ENCODE measurements around the gene STK40. TPM values are rescaled to one million over a fixed set of nuclear protein-coding genes. Genes with fewer than 3 reads are reported as not detected.

The STK40 gene
- polyA plus RNA-seq, 3 donors = 40.2 to 65.9 (median 55.8) TPM

GRCh38 chr1:36350659-36351226 is 35.0 kb downstream of the STK40 start:
- no peak overlapping the region for H2AFZ ChIP-seq (ENCODE audit: insufficient read depth, low read depth, low read length, poor library complexity, severe bottlenecking)
- H3K9ac ChIP-seq (ENCODE audit: insufficient read depth, low read length, poor library complexity, severe bottlenecking) = peak overlapping the region; percentile 37
- H3K4me2 ChIP-seq (replicated peaks; ENCODE audit: extremely low read depth, low read length, poor library complexity, severe bottlenecking) = peak overlapping the region; percentile 33
- H3K4me3 Mint-ChIP-seq = peak overlapping the region; percentile 43 to 74
- peaks cover 78 to 89% of the 10 kb centered on the region in 2 donors for H3K36me3 Mint-ChIP-seq
- peaks cover 0 to 2% (median 0%) of the 10 kb centered on the region in 7 donors for H3K9me3 Mint-ChIP-seq
- H3K79me2 ChIP-seq (ENCODE audit: insufficient read depth, low read length) = no peaks in the 10 kb centered on the region
- 2% methylated on average over 11 of the region's 13 CpGs for WGBS (ENCODE audit: insufficient coverage)
- H4K20me1 ChIP-seq (ENCODE audit: insufficient read depth, low read length) = peaks cover 72% of the 10 kb centered on the region
- H3K4me1 Mint-ChIP-seq = peaks cover 37% of the 10 kb centered on the region
- no peaks in the 10 kb centered on the region for H3K9me3 ChIP-seq (replicated peaks in 1 of 2; ENCODE audit: control insufficient read depth in 1 of 2, insufficient read depth in 1 of 2, low read length in 2 of 2)
- H3K27ac Mint-ChIP-seq = peak overlapping the region; percentile 66 to 93 (median 80)
- H3K27me3 ChIP-seq (ENCODE audit: control insufficient read depth in 2 of 2, insufficient read depth in 2 of 2, low read length in 2 of 2) = no peaks in the 10 kb centered on the region
- H3K27me3 Mint-ChIP-seq (ENCODE audit: low read depth in 3 of 3) = no peaks in the 10 kb centered on the region
- H3K36me3 ChIP-seq (replicated peaks in 1 of 2; ENCODE audit: control insufficient read depth in 1 of 2, insufficient read depth in 2 of 2, low read length in 2 of 2) = peaks cover 65 to 75% of the 10 kb centered on the region in 2 donors
- intact Hi-C loops (cut with micrococcal nuclease) = loop anchor here in 1 of 2 donors (2.0 kb wide), 1 partner anchor 18 kb away; no protein-coding TSS in a partner anchor
- peak overlapping the region; percentile 26 to 72 for H3K27ac ChIP-seq (ENCODE audit: low read depth in 1 of 2, low read length in 2 of 2)
- TF ChIP-seq CTCF (IDR thresholded peaks at IDR 0.05) = no peak
- H3K4me1 ChIP-seq (ENCODE audit: control insufficient read depth in 1 of 2, insufficient read depth in 2 of 2, low read length in 2 of 2) = peaks cover 34 to 41% of the 10 kb centered on the region in 2 donors
- peak overlapping the region in 1 of 3 experiments; percentile 7 for H3K4me3 ChIP-seq (replicated peaks in 1 of 3; ENCODE audit: low read depth in 2 of 3, low read length in 3 of 3)
- DNase-seq = peak; percentile 42 to 73 (median 60)

- H3K4me1 ChIP-seq (ENCODE audit: control insufficient read depth in 1 of 2, insufficient read depth in 2 of 2, low read length in 2 of 2) = peaks cover 34 to 41% of the 10 kb centered on the region in 2 donors
- Mint-ChIP-seq H3K9me3 (peaks cover 0 to 2% (median 0%) of the 10 kb centered on the region in 7 donors), H3K4me1 (peaks cover 37% of the 10 kb centered on the region), H3K36me3 (peaks cover 77 to 89% of the 10 kb centered on the region in 2 donors), H3K27ac (peak overlapping the region in 1 of 7 donors; percentile 93), H3K4me3 (no peak overlapping the region), H3K27me3 (ENCODE audit: low read depth in 3 of 3) (no peaks in the 10 kb centered on the region)
- peaks cover 64 to 75% of the 10 kb centered on the region in 2 donors for H3K36me3 ChIP-seq (replicated peaks in 1 of 2; ENCODE audit: control insufficient read depth in 1 of 2, insufficient read depth in 2 of 2, low read length in 2 of 2)
- WGBS (ENCODE audit: insufficient coverage) = 96% methylated on average over 15 of the region's 16 CpGs
- peak overlapping the region; percentile 37 for H3K9ac ChIP-seq (ENCODE audit: insufficient read depth, low read length, poor library complexity, severe bottlenecking)
- H3K9me3 ChIP-seq (replicated peaks in 1 of 2; ENCODE audit: control insufficient read depth in 1 of 2, insufficient read depth in 1 of 2, low read length in 2 of 2) = no peaks in the 10 kb centered on the region
- H3K79me2 ChIP-seq (ENCODE audit: insufficient read depth, low read length) = no peaks in the 10 kb centered on the region
- H4K20me1 ChIP-seq (ENCODE audit: insufficient read depth, low read length) = peaks cover 70% of the 10 kb centered on the region
- H2AFZ ChIP-seq (ENCODE audit: insufficient read depth, low read depth, low read length, poor library complexity, severe bottlenecking) = no peak overlapping the region
- no peak for TF ChIP-seq CTCF (IDR thresholded peaks at IDR 0.05)
- no peak for DNase-seq
- H3K27me3 ChIP-seq (ENCODE audit: control insufficient read depth in 2 of 2, insufficient read depth in 2 of 2, low read length in 2 of 2) = no peaks in the 10 kb centered on the region
- H3K27ac ChIP-seq (ENCODE audit: low read depth in 1 of 2, low read length in 2 of 2) = peak overlapping the region; percentile 26 to 72
- intact Hi-C loops (cut with micrococcal nuclease) = loop anchor here in 1 of 2 donors (2.0 kb wide), 1 partner anchor 19 kb away; no protein-coding TSS in a partner anchor
- peak overlapping the region in 1 of 3 experiments; percentile 7 for H3K4me3 ChIP-seq (replicated peaks in 1 of 3; ENCODE audit: low read depth in 2 of 3, low read length in 3 of 3)
- H3K4me2 ChIP-seq (replicated peaks; ENCODE audit: extremely low read depth, low read length, poor library complexity, severe bottlenecking) = no peak overlapping the region
Measured at GRCh38 chr1:36349839-36350238, 35.9 kb downstream of the STK40 start.

All from CD14-positive monocyte (primary cell).